ENCODE results near the gene EIF2B5.
"Not testable (repeated sequence)": the region's sequence is repeated elsewhere in the genome, so short reads cannot be mapped to it uniquely, and the experiment has no call there.

Gene EIF2B5

GRCh38 chr3:184145751-184146270 lies 10.7 kb downstream of the EIF2B5 start:
- FAIRE-seq (no peak), DNase-seq (ENCODE audit: low spot score) (no peak)

- no peak for FAIRE-seq
Observed at GRCh38 chr3:184148076-184148475, 12.9 kb downstream of the EIF2B5 start.

GRCh38 chr3:184149123-184149522 lies 14.0 kb downstream of the EIF2B5 start:
- FAIRE-seq: no peak
- no peak for DNase-seq (ENCODE audit: low spot score)

More at GRCh38 chr3:184148076-184148475, 12.9 kb downstream of the EIF2B5 start:
- no peak for DNase-seq (ENCODE audit: low spot score)

DNA sequence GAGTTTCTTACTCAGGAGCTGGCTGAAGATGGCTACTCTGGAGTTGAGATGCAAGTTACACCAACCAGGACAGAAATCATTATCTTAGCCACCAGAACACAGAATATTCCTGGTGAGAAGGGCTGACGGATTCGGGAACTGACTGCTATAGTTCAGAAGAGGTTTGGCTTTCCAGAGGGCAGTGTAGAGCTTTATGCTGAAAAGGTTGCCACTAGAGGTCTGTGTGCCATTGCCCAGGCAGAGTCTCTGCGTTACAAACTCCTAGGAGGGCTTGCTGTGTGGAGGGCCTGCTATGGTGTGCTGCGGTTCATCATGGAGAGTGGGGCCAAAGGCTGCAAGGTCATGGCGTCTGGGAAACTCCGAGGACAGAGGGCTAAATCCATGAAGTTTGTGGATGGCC lies 14.6 kb downstream of the EIF2B5 start:
- not testable (repeated sequence) for FAIRE-seq; DNase-seq (ENCODE audit: low spot score)

DNA sequence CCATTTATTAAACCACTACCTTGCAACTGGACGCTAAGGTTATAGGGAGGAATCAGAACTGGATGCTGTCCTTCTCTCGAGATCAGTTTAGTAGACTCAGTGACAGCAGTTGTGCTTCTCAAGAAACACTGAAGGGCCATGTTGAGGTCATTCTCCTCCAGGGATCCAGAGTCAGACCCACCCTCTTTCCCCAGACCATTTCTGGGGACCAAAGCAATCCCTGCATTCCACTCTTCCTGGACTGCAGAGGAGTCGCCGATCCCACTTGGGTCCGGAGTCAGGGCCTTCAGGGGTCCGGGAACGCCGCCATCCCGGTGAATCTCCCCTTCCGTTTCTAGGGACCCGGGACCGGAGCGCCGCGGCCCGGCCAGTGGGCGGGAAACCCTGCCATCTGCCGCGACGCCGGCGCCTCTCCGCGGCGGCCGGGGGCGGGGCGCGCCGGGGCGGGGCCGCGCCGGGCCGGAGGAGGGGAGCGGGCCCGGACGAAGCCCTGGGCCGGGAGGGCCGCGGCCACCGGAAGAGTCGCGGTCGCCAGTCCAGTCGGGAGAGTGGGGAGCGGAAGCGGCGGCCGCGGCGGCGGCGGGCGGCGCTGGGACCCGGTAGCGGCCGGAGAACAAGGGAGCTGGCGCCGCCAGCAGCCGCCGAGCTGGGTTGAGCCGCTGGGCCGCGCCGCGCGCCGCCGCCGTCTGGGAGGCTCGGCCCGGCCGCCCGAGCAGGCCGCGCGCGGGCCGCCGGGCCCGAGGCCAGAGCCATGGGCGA lies 19.9 kb downstream of the EIF2B5 start, which contains the start of gene DVL3:
DVL3 (plus strand) TSS at position 493 of the 759 bp plus-strand sequence; CDS start at position 752, 259 bp downstream.
- FAIRE-seq (no peak), DNase-seq (ENCODE audit: low spot score) (peak; percentile 46)

DNA sequence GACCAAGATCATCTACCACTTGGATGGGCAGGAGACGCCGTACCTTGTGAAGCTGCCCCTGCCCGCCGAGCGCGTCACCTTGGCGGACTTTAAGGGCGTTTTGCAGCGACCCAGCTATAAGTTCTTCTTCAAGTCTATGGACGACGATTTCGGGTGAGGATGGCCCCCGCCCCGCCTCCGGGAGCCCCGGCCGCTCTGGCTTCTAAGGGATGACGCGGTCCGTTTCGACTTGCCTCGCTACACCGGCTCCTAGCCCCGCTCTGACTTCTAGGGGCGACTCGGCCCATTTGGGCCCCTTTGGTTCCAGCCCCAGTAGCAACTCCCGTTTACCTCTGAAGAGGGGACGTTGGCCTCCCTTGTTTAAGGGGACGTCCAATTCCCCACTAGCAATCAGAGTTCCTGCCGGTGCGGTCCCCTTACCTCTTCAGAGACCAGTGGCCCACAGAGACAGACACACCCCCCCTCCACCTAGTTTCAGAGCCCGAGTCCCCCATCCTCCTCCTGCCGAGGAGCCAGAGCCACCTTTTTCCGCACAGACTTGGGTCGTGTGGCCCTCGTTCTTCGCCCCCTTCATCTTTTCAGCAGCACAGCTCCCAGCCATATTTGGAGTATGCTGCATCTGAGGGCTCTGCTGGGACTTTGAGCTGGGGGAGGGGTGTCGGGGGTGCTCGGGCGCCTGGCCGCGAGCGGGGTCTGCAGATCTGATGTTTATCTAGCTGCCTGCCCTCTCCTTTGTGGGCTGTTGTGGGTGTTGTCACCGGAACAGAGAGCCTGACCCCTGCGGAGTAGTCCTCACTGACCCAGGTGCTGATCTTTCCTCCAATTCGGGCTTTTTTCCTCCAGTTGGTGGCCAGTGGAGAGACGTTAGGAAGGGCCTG lies 20.7 kb downstream of the EIF2B5 start:
- no peak for FAIRE-seq
- no peak for DNase-seq (ENCODE audit: low spot score)

- FAIRE-seq: no peak
Observed at GRCh38 chr3:184156522-184156955, 21.4 kb downstream of the EIF2B5 start.

GRCh38 chr3:184157206-184157605 lies 22.0 kb downstream of the EIF2B5 start:
- no peak for DNase-seq (ENCODE audit: low spot score)
- no peak for FAIRE-seq

More at GRCh38 chr3:184156522-184156955, 21.4 kb downstream of the EIF2B5 start:
- no peak for DNase-seq (ENCODE audit: low spot score)

DNA sequence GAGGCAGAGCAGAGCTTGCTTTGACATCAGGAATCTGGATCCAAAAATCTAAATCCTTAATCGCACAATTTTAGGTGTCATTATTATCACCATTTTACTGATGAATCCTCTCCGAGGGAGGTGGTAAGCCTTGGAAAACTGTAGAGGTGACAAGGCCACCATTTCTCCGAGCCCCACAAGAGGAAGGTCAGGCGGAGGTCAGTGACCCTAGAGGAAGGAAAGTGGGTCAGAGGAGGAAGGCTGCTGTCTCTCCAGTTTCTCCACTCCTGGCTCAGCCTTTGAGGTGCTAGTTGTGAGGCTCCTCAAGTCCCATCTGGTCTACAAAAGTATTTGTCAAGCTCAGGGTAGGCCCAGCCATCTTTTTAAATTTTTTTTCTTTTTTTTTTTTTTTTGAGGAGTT lies 23.2 kb downstream of the EIF2B5 start:
- FAIRE-seq: no peak
- DNase-seq (ENCODE audit: low spot score): no peak

- DNase-seq (ENCODE audit: low spot score): no peak
- no peak for FAIRE-seq
Observed at GRCh38 chr3:184160456-184160855, 25.3 kb downstream of the EIF2B5 start.

DNA sequence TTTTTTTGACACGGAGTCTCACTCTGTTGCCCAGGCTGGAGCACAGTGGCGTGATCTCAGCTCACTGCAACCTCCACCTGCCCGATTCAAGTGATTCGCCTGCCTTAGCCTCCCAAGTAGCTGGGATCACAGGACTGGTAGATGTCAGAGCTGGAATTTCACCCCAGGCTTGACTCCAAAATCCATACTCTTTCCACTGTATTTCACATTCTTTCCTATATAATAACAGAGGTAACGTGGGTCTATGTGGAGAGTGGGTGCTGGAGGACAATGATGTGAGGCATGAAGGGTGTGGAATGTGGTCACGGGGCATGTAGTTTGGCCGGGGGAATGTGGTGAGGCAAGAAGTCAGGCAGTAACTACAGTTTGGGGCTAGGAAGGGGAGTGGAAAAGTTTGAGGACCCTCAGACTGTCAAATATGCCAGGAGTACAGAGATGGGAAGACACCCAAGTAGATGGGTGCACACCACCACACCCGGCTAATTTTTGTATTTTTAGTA lies 27.5 kb downstream of the EIF2B5 start:
- FAIRE-seq; DNase-seq (ENCODE audit: low spot score): not testable (repeated sequence)

GRCh38 chr3:184164648-184165330 lies 29.6 kb downstream of the EIF2B5 start:
- DNase-seq (ENCODE audit: low spot score) (no peak), FAIRE-seq (no peak)

- no peak for DNase-seq (ENCODE audit: low spot score)
- no peak for FAIRE-seq
Observed at GRCh38 chr3:184165543-184165942, 30.4 kb downstream of the EIF2B5 start.

GRCh38 chr3:184166671-184167070 lies 31.5 kb downstream of the EIF2B5 start:
- FAIRE-seq (no peak), DNase-seq (ENCODE audit: low spot score) (no peak)

- FAIRE-seq (no peak), DNase-seq (ENCODE audit: low spot score) (no peak)
Observed at GRCh38 chr3:184167786-184168185, 32.6 kb downstream of the EIF2B5 start.

DNA sequence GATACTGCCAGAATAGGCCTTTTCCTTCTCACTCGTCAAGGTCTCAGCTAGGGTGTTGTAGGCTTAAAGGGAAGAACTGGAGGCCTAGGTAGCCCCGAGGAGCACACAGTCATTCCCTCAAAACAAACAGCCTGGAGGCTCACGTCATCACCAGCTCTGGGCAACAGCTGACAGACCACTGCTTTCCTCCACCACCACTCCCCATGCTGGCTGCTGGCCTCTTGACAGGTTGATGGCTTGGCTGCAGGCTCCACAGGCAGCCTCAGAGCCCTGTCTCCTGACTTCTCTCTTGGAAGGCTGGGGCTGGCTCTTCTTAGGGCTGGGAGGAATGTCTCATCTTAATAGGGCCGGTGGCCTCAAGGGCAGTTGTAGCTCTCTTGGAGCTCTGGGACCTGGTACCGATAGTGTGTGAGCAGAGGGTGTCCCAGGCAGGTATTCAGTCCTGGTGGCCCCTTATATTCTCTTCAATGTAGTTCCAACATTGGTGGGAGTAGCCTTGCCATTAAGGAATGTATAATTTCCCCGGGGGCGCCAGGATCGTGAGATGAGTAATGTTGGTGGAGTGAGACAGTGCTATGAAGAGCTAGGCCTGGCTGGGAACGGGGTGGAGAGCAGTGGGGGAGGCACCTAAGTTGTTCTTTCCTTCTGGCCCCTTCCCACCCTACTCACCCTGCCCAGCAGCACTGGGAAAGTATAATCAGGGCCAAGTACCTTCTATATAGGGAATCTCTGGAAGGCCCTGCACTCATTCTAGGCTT lies 33.4 kb downstream of the EIF2B5 start:
- no peak for FAIRE-seq
- DNase-seq (ENCODE audit: low spot score): peak; percentile 44

DNA sequence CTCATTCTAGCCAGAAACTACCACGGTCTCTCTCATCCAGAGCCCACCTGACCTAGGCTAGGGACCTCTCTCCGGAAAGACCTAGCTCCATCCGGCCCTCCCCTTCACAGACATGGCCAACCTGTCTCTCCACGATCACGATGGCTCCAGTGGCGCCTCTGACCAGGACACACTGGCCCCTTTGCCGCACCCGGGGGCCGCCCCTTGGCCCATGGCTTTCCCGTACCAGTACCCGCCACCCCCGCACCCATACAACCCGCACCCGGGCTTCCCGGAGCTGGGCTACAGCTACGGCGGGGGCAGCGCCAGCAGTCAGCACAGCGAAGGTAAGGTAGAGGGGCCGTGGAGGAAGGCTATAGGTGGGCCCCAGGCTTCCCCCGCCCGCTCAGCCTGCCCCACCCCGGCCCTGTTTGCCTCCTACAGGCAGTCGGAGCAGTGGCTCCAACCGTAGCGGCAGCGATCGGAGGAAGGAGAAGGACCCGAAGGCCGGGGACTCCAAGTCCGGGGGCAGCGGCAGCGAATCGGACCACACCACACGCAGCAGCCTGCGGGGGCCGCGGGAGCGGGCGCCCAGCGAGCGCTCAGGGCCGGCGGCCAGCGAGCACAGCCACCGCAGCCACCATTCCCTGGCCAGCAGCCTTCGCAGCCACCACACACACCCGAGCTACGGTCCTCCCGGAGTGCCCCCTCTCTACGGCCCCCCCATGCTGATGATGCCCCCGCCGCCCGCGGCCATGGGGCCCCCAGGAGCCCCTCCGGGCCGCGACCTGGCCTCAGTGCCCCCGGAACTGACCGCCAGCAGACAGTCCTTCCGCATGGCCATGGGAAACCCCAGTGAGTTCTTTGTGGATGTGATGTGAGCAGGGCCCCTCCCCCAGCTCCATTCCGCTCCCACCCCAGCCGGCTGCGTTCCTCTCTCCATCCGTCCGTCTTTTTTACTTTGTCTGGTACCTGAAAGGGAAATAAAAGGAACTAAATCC lies 35.0 kb downstream of the EIF2B5 start:
- DNase-seq (ENCODE audit: low spot score) (no peak), FAIRE-seq (no peak)

DNA sequence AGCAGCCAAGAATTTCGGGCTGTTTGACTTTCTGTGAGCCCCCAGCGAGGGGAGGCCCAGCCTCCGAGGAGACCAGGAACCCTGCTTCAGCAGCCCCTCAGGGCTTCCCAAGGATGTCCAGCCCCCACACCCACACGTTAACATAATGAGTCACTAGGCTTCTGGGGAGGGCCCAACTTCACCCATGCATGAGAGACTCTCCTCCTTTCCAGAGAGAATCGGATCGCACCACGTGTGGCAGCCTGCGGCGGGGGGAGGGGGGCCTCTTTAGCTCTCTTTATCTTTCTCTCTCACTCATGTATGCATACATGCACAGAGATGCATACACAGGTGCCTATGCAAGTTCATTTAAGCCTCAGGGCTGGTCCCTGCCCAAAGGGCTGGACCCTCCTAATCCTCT lies 36.4 kb downstream of the EIF2B5 start:
- DNase-seq (ENCODE audit: low spot score) (peak; percentile 83), FAIRE-seq (peak; percentile 80)

- no peak for FAIRE-seq
- peak; percentile 31 for DNase-seq (ENCODE audit: low spot score)
Observed at GRCh38 chr3:184172681-184173373, 37.7 kb downstream of the EIF2B5 start.
